ENCODE results near the gene PPP1R7. TPM values are rescaled to one million over a fixed set of nuclear protein-coding genes. Genes with fewer than 3 reads are reported as not detected.

PPP1R7 gene
- total RNA-seq, 4 donors from 2014 or later, result 58.7 to 74.0 (median 68.8) TPM

DNA sequence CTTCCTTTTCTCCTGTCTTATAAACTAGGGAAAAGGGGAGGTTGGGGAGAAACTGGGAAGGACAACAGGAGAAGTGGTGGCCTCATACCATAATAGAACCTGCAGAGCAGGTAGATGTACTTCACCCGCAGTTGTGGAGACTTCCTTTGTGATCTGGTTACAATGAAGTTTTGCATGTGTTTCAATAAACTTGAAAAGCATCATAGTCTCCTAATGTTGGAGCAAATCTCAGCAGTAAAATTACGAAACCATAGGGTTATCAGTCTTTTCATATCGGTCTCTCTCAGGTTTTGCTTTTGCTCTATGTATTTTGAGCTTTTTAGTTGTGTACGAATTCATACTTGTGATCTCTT is 68.7 kb downstream of the PPP1R7 start:
- Histone ChIP-seq H3K27me3 (no peaks in the 10 kb centered on the region), H3K9me3 (no peaks in the 10 kb centered on the region), H3K27ac (no peak overlapping the region), H3K4me1 (peaks cover 8 to 9% of the 10 kb centered on the region in 2 donors), H3K36me3 (no peaks in the 10 kb centered on the region), H3K4me3 (replicated peaks in 1 of 3) (no peak overlapping the region)
- intact Hi-C loops (cut with DNase I), result no loop called here
- TF ChIP-seq, protein P1, sequence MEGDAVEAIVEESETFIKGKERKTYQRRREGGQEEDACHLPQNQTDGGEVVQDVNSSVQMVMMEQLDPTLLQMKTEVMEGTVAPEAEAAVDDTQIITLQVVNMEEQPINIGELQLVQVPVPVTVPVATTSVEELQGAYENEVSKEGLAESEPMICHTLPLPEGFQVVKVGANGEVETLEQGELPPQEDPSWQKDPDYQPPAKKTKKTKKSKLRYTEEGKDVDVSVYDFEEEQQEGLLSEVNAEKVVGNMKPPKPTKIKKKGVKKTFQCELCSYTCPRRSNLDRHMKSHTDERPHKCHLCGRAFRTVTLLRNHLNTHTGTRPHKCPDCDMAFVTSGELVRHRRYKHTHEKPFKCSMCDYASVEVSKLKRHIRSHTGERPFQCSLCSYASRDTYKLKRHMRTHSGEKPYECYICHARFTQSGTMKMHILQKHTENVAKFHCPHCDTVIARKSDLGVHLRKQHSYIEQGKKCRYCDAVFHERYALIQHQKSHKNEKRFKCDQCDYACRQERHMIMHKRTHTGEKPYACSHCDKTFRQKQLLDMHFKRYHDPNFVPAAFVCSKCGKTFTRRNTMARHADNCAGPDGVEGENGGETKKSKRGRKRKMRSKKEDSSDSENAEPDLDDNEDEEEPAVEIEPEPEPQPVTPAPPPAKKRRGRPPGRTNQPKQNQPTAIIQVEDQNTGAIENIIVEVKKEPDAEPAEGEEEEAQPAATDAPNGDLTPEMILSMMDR (IDR thresholded peaks at IDR 0.05), result no peak
- TF ChIP-seq POLR2A (IDR thresholded peaks at IDR 0.05), result no peak
- WGBS, 2 donors, result 62 to 66% methylated on average over 4 of the region's 4 CpGs
- no peak for DNase-seq

DNA sequence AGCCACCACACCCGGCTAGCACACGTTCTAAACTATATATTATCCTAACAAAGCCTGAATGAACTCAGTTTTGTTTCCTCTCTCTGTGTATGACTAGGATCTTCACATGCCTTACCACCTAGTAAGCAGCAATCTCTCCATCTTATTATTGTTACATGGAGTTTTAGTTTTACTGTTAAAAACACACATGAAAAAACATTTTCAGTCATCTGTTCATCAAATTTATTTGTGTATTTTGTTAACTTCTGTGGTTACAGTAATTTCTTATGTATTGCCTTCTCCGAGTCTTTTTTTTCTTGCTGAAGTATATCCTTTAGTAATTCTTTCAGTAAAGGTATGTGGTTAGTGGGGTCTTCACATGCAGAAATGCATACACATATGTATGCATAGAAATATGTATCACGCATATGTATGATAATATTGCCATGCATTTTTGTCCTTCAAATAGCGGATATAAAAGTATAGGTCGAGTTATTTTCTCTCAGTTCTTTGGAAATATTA is 69.6 kb downstream of the PPP1R7 start:
- Histone ChIP-seq H3K4me1 (peaks cover 8 to 9% of the 10 kb centered on the region in 2 donors), H3K27ac (no peak overlapping the region), H3K27me3 (no peaks in the 10 kb centered on the region), H3K4me3 (replicated peaks in 1 of 3) (no peak overlapping the region), H3K9me3 (no peaks in the 10 kb centered on the region), H3K36me3 (no peaks in the 10 kb centered on the region)
- TF ChIP-seq, protein P1 (IDR thresholded peaks at IDR 0.05), result no peak
- no peak for TF ChIP-seq POLR2A (IDR thresholded peaks at IDR 0.05)
- no peak for DNase-seq
- WGBS, 2 donors, result 95 to 96% methylated on average over 6 of the region's 6 CpGs
- intact Hi-C loops (cut with DNase I), result no loop called here

GRCh38 chr2:241223211-241224017 is 73.1 kb downstream of the PPP1R7 start:
- Histone ChIP-seq H3K27me3 (no peaks in the 10 kb centered on the region), H3K4me3 (replicated peaks in 1 of 3) (no peak overlapping the region), H3K4me1 (peaks cover 8% of the 10 kb centered on the region in 2 donors), H3K36me3 (peaks cover 20 to 22% of the 10 kb centered on the region in 2 donors), H3K9me3 (no peaks in the 10 kb centered on the region), H3K27ac (no peak overlapping the region)
- TF ChIP-seq POLR2A (IDR thresholded peaks at IDR 0.05), result no peak
- TF ChIP-seq, protein P1 (IDR thresholded peaks at IDR 0.05), result no peak
- 68 to 70% methylated on average over 22 to 23 of the region's 23 CpGs for WGBS, 2 donors
- intact Hi-C loops (cut with DNase I), result no loop called here
- DNase-seq, result no peak

DNA sequence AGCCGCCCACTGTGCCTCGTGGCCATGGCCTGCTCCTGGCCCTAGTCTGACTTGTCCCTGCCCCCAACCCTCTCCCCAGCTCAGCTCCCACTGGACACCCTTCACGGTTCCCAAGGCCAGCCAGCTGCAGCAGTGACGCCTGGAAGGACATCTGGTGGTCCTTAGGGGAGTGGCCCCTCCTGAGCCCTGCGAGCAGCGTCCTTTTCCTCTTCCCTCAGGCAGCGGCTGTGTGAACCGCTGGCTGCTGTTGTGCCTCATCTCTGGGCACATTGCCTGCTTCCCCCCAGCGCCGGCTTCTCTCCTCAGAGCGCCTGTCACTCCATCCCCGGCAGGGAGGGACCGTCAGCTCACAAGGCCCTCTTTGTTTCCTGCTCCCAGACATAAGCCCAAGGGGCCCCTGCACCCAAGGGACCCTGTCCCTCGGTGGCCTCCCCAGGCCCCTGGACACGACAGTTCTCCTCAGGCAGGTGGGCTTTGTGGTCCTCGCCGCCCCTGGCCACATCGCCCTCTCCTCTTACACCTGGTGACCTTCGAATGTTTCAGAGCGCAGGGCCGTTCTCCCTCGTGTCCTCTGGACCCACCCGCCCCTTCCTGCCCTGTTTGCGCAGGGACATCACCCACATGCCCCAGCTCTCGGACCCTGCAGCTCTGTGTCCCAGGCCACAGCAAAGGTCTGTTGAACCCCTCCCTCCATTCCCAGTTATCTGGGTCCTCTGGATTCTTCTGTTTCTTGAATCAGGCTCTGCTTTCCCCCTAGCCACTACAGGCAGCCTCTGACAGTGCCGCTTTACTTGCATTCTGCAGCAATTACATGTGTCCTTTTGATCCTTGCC is 74.0 kb downstream of the PPP1R7 start:
- 67 to 71% methylated on average over 20 to 26 of the region's 26 CpGs for WGBS, 2 donors
- Histone ChIP-seq H3K9me3 (no peaks in the 10 kb centered on the region), H3K4me3 (replicated peaks in 1 of 3) (no peak overlapping the region), H3K4me1 (peaks cover 0 to under 1% of the 10 kb centered on the region in 2 donors), H3K27ac (no peak overlapping the region), H3K27me3 (no peaks in the 10 kb centered on the region), H3K36me3 (peaks cover 28 to 30% of the 10 kb centered on the region in 2 donors)
- TF ChIP-seq, protein P1 (IDR thresholded peaks at IDR 0.05), result no peak
- no peak for TF ChIP-seq POLR2A (IDR thresholded peaks at IDR 0.05)
- DNase-seq, result no peak
- intact Hi-C loops (cut with DNase I), result no loop called here
